Uterus (tissue), 4 donors: ENCODE measurements around the gene SH3RF3. TPM values are rescaled to one million over a fixed set of nuclear protein-coding genes. Genes with fewer than 3 reads are reported as not detected.

Experiments used
- DNase-seq, 2 donors: peaks; one replicate each; pipeline ENCODE4 v3.0.0-alpha.2; 2019 to 2020
- H3K27ac ChIP-seq, 2 donors: fragments of 200-600 bp; sonication (generic); 1 replicate in 1 of 2; 2 replicates in 1 of 2; pipeline ENCODE4 v1.5.1; 2016 to 2018
- H3K27me3 ChIP-seq, 2 donors: fragments of 200-600 bp; sonication (generic); one replicate each; pipeline ENCODE4 v1.5.1; 2018 to 2019; ENCODE audit warnings: control low read depth in 1 of 2
- H3K36me3 ChIP-seq, 2 donors: fragments of 200-600 bp; sonication (generic); one replicate each; pipeline ENCODE4 v1.5.1; 2019; ENCODE audit warnings: control low read depth in 1 of 2
- H3K4me1 ChIP-seq, 2 donors: fragments of 200-600 bp; sonication (generic); one replicate each; pipeline ENCODE4 v1.5.1; 2018 to 2019; ENCODE audit warnings: control low read depth in 1 of 2
- H3K4me3 ChIP-seq, 2 donors: fragments of 200-600 bp; sonication (generic); 1 replicate in 1 of 2; 2 replicates in 1 of 2; pipeline ENCODE4 v1.5.1; 2018 to 2019; ENCODE audit warnings: mild to moderate bottlenecking in 1 of 2
- H3K9me3 ChIP-seq, 2 donors: fragments of 200-600 bp; sonication (generic); one replicate each; pipeline ENCODE4 v1.5.1; 2019; ENCODE audit warnings: control low read depth in 1 of 2
- POLR2A ChIP-seq, 2 donors: fragments of 450-650 bp; IDR thresholded peaks; one replicate each; pipeline ENCODE4 v1.6.1; 2016; ENCODE audit warnings: antibody characterized with exemption in 2 of 2, mild to moderate bottlenecking in 1 of 2, moderate library complexity in 1 of 2
- intact Hi-C: fragments of 100-400 bp; cut with DNase I; formaldehyde crosslinking; loops from one replicate; pipeline ENCODE4 v1.15.1; 2023; ENCODE audit warnings: low total_unique reads
- total RNA-seq, 4 donors: library from RNA; depleted of rRNA in 3 of 4; stranded (reverse); fragments of >200 nt in 3 of 4; gene quantifications; one replicate each; pipeline versions ENCODE4 v1.1.0 to v1.2.4, GENCODE V29; 2014 to 2023
- TF ChIP-seq, protein P1 (sequence below), 4 experiments: fragments of 200-600 bp in 2 of 4; fragments of 450-650 bp in 2 of 4; sonication (generic) in 2 of 4; IDR thresholded peaks; one replicate each; pipeline ENCODE4 v1.5.1; 2016 to 2019; ENCODE audit warnings: antibody characterized with exemption in 4 of 4, mild to moderate bottlenecking in 2 of 4, moderate library complexity in 1 of 4
- donor health status: DM: yes; HTN: yes; CAD: no.

The SH3RF3 gene
- total RNA-seq, 4 donors from 2014 or later, result 5.1 to 10.2 (median 8.7) TPM; not detected in 1

DNA sequence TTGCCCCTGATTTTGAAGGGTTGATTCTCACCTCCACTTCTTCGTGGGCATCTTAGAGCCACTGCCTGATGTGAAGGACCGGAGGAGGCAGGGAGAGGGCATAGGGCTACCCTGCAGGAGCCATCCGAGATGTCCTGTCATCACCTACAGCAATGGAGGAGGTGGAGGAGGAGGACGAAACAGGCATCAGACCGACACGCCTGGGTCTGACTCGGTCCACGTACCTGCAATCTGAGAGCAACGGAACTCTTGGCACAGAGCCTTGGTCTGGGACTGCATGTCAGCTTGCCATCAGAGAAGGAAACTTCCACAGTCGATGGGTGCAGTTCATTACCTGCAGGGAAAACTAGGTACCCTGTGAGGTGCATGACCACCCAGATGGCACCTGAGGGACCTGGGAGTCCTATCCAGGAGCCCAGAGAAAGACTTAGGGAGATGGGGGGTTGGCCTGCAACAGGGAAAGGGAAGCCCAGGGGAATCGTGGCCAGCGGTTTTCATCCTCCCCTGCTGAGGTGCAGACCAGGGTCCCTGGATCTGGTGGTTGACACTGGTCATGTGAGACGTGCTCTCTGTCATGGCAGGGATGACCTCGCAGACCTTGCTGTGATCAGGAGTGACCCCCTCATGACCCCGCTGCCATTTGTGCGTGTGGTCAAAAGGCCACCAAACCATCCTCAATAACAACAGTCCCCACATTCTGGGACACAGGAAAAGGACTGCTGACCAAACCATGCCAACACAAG lies 293.9 kb downstream of the SH3RF3 start:
- no peaks in the 10 kb centered on the region for H3K4me1 ChIP-seq
- no peak overlapping the region for H3K27ac ChIP-seq
- DNase-seq, result no peak
- no peak for TF ChIP-seq POLR2A (IDR thresholded peaks at IDR 0.05)
- TF ChIP-seq, protein P1, sequence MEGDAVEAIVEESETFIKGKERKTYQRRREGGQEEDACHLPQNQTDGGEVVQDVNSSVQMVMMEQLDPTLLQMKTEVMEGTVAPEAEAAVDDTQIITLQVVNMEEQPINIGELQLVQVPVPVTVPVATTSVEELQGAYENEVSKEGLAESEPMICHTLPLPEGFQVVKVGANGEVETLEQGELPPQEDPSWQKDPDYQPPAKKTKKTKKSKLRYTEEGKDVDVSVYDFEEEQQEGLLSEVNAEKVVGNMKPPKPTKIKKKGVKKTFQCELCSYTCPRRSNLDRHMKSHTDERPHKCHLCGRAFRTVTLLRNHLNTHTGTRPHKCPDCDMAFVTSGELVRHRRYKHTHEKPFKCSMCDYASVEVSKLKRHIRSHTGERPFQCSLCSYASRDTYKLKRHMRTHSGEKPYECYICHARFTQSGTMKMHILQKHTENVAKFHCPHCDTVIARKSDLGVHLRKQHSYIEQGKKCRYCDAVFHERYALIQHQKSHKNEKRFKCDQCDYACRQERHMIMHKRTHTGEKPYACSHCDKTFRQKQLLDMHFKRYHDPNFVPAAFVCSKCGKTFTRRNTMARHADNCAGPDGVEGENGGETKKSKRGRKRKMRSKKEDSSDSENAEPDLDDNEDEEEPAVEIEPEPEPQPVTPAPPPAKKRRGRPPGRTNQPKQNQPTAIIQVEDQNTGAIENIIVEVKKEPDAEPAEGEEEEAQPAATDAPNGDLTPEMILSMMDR (IDR thresholded peaks at IDR 0.05), result no peak
- intact Hi-C loops, result no loop called here
- no peak overlapping the region for H3K4me3 ChIP-seq
- H3K9me3 ChIP-seq, result no peaks in the 10 kb centered on the region
- H3K27me3 ChIP-seq, result no peaks in the 10 kb centered on the region
- H3K36me3 ChIP-seq, result no peaks in the 10 kb centered on the region

DNA sequence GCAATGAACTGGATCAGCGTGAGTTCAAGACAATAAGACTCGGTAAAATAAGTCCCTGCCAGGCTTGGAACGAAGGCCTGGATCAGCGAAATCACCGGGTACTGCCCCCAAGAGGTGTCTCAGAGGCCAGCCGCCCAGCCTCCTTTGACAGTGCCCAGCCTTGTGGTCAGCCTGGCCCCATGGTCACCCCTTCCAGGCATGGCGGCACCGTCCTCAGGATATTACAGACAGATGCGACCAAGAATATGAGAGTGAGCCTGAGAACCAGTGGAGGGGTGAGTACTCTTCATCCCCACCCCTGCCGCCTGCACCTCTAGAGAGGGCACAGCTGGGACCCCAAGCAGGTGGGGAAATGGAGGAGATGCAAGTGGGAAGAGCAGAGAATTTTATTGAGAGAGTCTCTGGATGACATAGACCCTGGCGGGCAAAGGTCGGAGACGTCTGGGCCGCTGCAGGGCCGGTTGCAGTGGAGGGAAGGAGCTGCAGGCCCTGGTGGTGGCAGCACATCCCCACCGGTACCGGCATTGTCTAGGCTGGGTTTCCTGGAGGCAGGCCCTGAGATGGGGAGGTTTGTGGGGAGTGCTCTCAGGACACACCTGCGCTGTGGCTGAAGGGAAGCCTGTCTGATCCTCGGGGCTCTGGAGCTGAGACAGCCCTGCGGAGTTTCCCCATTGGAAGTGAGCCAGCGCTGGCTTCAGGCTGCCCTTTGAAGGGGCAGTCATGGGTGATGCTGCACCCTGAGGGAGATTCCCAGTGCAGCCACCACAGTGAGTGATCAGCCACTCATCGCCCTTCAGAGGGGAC lies 294.8 kb downstream of the SH3RF3 start:
- no peak for TF ChIP-seq POLR2A (IDR thresholded peaks at IDR 0.05)
- TF ChIP-seq, protein P1 (IDR thresholded peaks at IDR 0.05), result no peak
- no peaks in the 10 kb centered on the region for H3K27me3 ChIP-seq
- no peak overlapping the region for H3K4me3 ChIP-seq
- H3K9me3 ChIP-seq, result no peaks in the 10 kb centered on the region
- no peak for DNase-seq
- intact Hi-C loops, result no loop called here
- no peaks in the 10 kb centered on the region for H3K4me1 ChIP-seq
- H3K27ac ChIP-seq, result no peak overlapping the region
- H3K36me3 ChIP-seq, result no peaks in the 10 kb centered on the region

DNA sequence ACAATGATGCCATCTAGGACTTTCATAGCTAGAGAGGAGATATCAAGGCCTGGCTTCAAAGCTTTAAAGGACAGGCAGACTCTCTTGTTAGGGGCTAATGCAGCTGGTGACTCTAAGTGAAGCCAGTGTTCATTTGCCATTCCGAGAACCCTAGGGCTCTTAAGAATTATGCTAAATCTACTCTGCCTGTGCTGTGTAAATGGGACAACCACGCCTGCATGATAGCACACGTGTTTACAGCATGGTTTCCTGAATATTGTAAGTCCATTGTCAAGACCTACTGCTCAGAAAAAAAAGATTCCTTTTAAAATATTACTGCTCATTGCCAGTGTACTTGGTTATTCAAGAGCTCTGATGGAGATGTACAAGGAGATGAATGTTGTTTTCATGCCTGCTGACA lies 296.4 kb downstream of the SH3RF3 start:
- TF ChIP-seq POLR2A (IDR thresholded peaks at IDR 0.05), result no peak
- TF ChIP-seq, protein P1 (IDR thresholded peaks at IDR 0.05), result no peak

DNA sequence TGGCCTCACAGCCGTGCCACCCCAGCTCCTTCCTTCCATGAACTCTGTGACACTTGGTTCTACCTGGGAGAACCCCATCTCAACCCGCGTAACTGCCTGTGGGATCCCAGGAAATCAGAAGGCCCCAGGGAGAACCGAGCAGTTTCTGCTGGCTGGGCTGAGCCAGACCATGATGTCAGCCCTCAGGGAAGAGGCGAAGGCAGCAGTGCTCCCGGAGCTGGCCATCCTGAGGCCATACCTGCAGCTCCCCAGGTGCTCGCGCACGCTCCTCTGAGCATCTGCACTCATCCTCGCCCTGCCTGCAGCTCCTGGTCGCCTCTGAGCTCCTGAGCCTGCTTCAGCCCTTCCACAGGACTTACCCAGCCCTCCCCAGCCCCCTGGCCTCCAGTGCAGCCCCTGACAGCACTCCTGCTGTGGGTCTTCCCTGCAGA lies 298.7 kb downstream of the SH3RF3 start:
- intact Hi-C loops, result no loop called here
- Histone ChIP-seq H3K4me1 (no peaks in the 10 kb centered on the region), H3K27me3 (no peaks in the 10 kb centered on the region), H3K4me3 (no peak overlapping the region), H3K9me3 (no peaks in the 10 kb centered on the region), H3K27ac (no peak overlapping the region), H3K36me3 (no peaks in the 10 kb centered on the region)
- no peak for TF ChIP-seq POLR2A (IDR thresholded peaks at IDR 0.05)
- TF ChIP-seq, protein P1 (IDR thresholded peaks at IDR 0.05), result no peak
- DNase-seq, result no peak

More for the DNA sequence above, 296.4 kb downstream of the SH3RF3 start:
- intact Hi-C loops, result no loop called here
- H3K4me3 ChIP-seq, result no peak overlapping the region
- no peaks in the 10 kb centered on the region for H3K9me3 ChIP-seq
- no peaks in the 10 kb centered on the region for H3K27me3 ChIP-seq
- no peaks in the 10 kb centered on the region for H3K36me3 ChIP-seq
- no peaks in the 10 kb centered on the region for H3K4me1 ChIP-seq
- no peak for DNase-seq
- H3K27ac ChIP-seq, result no peak overlapping the region

DNA sequence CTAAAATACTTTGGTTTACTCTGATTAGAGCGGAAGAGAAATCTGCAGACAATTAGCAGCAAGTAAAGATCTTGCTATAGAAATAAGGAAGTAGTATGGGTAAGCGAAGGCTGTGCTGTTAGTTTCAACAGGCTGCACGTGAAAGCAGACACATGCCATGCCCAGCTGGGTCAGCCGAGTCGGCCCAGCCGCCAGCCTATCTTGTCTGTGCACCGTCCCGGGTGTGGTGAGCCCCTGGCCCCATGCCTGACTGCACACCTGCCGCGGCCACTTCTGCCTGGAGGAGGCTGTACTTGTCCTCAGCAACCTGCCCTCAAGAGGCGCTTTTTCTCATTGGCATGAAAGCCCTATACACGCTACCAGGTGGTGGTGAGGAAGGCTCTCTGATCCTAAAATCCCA lies 299.3 kb downstream of the SH3RF3 start:
- Histone ChIP-seq H3K9me3 (no peaks in the 10 kb centered on the region), H3K36me3 (no peaks in the 10 kb centered on the region), H3K27me3 (no peaks in the 10 kb centered on the region), H3K4me1 (no peaks in the 10 kb centered on the region), H3K4me3 (no peak overlapping the region), H3K27ac (no peak overlapping the region)
- DNase-seq, result no peak
- intact Hi-C loops, result no loop called here
- TF ChIP-seq, protein P1 (IDR thresholded peaks at IDR 0.05), result no peak
- TF ChIP-seq POLR2A (IDR thresholded peaks at IDR 0.05), result no peak
